ENCODE results near the gene PAPSS2.

The PAPSS2 gene

DNA sequence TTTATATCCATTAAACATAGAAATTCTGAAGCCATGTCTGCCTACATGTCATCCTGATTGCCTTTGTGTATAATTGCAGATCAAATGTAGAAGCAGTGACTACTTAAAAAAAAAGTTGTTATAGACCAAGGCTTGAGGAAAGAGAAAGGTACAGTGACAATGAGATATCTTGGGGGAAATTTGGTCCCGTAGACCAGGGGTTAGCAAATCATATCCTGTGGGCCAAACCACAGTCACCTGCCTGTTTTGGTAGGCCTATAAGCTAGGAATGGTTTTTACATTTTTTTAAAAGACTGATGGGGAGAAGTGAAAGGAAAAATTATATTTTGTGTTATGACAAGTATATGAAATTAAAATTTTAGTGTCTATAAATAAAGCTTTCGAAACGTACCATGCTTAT, 12.9 kb downstream of the PAPSS2 start:
- no peak for DNase-seq

DNA sequence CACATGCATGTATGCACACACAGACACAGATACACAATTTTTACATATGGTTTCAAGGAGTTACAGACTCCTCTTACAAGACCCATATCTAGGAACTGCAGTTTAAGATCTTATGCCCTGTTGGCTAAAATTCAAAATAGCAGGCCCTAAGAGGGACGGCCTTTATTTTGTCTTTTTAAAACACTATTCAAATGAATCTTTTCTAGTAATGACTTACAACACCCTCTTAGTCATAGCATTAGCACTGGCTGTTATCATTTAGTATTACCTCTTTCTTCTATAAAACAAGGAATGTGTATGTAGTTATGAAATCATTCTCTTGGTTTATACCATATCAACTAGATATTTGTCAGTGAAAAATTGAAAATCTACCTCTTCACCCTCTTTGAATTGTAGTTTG, 15.3 kb downstream of the PAPSS2 start:
- no peak for DNase-seq

DNA sequence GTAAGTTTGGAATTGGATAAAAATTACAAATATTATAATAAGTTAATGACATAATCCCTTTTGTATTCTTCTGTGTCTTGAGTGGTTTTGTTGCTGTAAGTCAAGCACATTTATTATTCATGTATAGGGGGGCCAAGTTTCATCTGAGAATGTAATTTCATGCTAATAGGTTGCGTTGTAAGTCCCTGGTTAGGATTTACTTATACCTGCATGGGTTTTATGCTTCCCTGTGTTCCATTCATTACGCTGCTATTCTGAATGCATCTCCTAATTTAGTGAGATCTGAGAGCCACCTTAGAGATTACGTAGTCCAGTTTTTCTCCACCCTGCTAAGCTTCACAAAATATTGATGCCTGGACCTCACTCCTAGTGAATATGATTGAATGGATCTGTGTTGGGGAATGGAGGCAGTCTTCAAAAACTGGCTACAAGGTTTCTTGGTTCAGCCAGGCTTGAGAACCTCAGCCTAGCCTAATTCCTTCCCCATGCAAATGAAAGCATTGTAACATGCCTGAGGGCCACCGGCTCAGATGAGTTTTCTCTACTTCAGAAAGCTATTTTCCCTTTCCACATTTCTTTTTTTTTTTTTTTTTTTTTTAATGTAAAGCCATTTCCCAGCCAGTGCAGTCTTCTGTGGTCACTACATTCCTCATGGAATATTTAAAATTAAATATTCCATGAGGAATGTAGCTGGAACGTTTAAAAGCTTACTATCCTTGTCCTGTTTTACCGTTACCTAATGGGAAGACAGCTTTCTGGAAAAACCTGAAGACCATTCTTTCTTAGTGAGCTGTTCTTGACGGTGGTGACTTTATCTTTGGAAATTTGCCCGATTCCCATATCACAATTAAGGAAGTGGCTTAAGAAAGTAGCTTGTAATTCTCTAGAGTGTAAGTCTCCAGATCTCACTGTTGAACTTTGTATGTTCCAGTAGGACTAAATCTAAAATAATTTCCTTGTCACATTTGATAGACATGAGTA, 16.0 kb downstream of the PAPSS2 start:
- DNase-seq, result no peak

DNA sequence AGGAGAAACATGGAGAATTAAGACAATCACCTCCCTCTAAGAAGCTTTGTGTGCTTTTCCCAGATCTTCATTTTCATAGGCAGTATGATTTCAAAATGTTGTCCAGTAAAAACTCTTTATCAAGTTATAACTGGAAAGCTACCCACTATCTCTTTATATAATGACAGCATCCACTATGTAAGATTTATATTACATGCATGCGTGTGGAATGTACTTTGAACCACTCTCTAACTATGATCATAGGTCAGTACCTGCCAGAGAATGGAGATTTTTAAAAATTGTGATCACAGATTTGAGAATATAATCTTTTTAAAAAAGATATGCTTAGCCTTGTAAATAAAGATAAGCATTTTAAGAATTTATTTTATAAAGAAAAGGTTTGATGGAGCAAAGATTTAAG, 17.9 kb downstream of the PAPSS2 start:
- DNase-seq, result no peak

DNA sequence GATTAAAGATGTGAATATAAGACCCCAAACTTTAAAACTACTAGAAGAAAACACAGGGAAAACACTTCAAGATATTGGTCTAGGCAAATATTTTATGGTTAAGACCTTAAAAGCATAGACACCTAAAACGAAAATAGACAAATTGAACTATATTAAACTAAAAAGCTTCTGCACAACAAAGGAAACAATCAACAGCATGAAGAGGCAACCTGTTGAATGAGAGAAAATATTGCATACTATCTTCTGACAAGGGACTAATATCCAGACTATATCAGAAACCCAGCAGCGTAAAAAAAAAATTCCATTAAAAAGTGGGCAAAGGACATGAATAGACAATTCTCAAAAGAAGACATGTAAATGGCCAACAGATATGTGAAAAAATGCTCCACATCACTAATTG, 18.6 kb downstream of the PAPSS2 start:
- DNase-seq, result no peak

DNA sequence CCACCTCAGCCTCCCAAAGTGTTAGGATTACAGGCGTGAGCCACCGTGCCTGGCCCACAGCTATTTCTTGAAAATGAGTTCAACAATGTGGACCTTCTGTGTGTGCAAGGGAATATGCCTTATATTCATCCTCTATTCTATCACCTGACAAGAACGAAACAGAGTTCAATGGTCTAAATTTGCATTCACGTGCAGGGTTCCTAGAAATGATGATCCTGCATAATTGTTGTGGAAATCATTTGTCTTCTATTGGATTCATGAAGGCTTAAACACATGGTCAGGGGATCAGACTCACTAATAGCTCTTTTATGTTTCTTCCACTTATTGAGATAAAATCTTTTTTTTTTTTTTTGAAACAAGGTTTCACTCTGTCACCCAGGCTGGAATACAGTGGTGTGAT, 23.7 kb downstream of the PAPSS2 start:
- DNase-seq, result no peak

DNA sequence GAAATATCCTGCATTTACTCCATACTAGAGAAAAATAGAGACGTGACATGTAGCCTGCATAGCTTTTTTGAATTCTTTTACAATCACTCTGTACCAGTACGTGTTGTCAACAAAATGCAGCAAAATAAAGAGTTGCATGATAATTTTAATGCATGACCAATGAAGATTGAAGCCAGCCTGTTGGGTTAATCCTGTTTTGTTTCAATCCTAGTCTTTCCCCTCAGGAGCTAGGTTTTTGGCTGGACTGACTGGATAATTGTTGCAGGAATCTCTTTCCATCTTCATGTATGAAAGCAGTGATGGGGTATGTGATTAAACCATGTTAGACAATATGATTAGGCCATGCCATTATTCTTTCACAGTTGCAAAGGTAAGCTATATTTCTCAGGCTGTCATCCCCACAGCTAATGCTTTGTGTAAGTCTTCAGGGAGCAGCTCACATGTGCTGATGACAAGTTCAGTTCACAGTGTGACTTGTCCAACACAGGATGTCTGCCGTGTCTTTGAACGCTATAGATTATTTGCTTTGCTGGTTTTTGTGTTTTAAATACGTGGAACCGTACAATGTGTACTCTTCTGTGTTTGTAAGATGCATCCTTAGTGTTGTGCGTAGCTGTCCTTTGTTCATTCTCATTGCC, 24.4 kb downstream of the PAPSS2 start:
- no peak for DNase-seq

DNA sequence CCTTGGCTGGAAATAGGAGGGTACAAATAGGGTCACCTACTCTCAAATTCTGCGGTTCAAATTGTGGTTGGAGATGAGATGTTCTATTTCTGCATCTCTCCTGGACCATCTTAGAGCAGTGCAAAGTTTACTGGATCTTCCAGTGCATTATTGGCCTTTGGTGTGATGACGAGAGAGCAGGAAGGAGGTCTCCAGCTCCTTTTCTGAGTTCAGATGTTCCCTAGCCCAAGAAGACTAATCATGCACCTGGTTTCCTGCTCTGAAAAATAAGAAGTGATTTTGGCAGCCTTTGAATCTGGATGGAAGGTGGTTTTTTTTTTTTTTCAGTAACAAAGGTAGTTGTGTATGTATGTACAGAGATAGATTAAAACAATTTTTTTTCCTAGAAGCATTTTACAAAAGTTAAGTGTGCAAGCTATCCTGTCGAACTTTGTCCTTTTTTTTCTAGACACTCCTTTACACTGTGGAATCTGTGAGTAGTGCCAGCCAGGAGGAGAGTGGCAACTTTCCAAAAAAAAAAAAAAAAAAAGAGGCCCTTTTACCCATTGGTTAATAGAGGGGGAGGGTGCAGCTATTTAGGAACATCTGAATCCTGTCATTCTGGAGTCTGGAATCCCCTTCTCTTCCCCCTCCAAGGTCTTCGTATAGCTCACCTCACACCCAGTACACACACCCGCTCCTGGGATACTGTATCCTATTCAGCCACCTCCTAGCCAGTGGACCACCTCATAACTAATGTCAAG, 26.3 kb downstream of the PAPSS2 start:
- DNase-seq, result no peak

DNA sequence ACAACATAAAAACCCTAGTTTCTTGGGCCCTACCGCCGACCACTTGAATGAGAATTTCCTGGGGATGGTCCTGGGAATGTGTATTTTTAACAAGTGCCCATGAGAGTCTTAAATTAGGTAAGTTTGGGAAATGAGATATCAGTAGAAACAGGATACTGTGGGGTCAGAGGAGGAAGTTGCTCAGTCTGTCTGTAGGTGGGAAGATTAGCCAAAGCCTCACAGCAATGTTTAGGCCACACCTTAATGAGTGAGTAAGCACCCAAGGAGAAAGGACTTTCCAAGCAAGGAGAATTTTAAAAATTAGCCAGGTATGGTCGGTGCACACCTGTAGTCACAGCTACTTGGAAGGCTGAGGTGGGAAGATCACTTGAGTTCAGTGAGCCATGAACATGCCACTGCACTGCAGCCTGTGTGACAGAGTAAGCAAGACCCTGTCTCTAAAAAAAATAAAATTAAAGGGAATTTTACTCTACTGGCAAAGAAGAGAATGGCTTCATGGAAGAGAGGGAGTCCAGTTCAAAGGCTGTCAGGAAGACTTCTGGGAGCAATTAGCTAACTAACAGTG, 31.9 kb downstream of the PAPSS2 start:
- no peak for DNase-seq

DNA sequence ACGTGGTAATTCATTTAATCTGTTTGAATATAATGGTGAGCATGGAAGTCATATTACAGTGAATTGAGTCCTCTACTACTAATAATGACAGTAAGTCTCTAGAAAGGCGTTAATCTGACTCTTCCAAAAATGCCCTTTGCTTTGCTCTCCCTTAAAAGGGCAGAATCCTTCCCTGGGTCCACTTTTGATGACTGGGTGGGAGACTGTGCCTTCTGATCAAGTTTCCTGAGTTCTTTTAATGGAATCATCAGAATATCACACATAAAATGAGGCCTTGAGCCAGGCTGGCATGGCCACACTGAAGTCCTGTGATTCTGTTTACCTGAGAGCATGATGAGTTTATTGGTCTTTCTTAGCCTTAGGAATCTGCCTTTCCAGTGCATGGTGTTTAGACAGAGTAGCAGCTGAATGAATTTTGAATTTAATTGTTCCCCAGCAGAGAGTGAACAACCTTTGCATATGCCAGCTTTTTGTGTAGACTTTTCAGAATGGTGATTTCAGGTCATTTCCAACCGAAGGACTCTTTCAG, 33.3 kb downstream of the PAPSS2 start:
- no peak for DNase-seq

DNA sequence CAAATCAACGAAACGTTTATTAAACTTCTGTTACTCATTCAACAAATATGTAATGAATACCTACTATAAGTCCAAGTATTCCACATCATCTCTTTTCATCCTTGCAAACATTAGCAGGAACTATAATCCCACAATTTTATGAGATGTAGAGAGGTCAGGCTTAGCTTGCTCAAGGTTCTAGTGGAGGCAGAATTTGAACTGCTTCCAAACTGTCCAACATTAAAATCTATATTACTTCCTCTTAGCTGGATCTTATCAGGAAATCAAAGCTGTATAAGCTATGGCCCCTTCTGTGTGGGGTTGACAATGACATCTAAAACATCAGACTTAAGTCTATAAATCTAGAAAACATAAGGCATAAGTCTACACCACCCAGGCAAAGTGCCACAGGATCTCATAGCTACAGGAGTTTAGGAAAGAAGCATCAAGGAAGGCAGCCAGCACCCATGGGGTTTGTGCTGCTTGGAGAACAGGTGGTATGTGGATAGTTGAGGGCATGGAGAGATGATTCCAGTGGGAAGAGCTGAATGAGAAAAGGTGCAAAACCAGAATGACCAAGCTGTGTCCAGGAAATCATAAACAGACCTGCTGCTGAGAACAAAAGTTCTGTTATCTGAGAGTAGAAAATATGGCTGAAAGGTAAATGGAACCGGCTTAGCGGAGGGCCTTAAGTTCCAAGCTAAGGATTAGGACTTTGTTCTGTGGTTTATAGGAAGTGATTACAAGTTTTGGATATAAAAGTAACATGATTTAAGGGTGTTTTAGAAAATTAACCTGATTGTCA, 34.5 kb downstream of the PAPSS2 start:
- no peak for DNase-seq

DNA sequence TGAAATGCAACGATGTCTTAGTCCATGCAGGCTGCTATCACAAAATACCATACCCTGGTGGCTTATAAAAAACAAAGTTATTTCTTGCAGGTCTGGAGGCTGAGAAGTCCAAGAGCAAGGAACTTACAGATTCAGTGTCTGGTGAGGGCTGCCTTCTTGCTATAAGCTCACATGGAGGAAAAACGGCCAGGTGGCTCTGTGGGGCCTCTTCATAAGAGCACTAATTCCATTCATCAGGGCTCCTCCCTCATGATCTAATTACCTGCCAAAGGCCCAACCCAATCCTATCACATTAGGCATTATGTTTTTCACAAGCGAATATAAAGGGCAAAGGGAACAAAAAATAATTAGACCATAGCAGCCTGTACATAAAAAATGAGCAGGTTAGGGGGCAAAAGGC, 35.4 kb downstream of the PAPSS2 start:
- DNase-seq, result no peak

DNA sequence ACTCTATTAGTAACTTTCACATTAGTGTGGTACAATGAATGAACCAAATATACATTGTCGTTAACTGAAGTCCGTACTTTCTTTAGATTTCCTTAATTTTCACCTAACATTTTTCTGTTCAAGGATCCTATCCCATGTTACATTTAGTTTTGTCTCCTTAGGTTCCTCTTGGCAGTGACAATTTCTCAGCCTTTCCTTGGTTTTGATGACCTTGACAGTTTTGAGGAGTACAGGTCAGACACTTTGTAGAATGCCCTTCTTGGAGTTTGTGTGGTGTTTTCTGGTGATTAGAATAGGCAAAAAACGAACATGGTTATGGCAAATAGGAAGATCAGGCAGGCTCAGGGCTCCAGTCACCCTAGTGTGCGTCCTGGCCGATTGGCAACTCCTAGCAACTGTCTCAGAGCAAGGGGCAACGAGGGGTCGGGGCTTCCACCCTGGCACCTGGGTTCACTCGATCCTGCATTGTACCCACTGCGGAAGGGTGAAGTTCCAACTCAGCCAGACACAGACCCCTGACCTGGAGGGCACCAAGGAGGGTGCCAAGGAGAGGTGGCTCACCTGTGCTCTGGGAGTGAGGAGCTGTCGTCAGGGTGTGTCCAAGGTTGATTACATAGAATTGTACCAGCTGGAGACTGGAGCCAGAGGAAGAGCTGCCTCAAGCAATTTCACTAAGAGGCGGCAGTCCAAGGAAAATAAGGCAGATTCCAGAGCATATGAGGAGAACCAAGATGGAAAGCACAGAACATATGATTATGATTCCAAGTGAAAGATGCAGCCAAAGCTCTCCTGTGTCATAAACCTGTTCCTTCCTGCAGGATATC, 37.5 kb downstream of the PAPSS2 start:
- DNase-seq, result no peak

DNA sequence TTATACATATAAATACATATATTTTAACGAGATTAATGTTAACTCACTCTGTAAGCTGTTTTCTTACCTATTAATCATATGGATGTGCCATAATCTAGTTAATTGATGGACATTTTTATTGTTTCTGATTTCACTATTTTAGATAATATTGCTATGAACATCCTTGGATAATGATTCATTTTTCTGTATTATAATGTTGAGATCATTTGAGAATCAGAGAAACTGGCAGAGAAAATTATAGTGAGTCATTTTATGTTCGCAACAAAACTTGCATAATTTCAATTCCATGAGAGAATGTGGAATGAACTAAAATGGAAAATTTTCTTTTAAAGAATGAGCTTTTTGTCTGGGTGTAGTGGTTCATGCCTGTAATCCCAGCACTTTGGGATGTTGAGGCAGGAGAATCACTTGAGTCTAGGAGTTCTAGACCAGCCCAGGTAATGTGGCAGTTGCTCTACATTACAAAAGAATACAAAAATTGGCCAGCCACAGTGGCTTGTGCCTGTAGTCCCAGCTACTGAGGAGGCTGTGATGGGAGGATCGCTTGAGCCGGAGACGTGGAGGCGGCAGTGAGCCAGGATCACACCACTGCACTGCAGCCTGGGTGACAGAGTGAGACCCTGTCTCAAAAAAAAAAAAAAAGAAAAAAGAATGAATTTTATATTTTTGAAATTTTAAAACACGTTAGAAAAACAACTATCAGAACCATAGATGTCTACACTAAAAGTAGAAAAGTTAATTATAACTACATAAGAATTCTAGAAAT, 40.5 kb downstream of the PAPSS2 start:
- DNase-seq, result no peak

DNA sequence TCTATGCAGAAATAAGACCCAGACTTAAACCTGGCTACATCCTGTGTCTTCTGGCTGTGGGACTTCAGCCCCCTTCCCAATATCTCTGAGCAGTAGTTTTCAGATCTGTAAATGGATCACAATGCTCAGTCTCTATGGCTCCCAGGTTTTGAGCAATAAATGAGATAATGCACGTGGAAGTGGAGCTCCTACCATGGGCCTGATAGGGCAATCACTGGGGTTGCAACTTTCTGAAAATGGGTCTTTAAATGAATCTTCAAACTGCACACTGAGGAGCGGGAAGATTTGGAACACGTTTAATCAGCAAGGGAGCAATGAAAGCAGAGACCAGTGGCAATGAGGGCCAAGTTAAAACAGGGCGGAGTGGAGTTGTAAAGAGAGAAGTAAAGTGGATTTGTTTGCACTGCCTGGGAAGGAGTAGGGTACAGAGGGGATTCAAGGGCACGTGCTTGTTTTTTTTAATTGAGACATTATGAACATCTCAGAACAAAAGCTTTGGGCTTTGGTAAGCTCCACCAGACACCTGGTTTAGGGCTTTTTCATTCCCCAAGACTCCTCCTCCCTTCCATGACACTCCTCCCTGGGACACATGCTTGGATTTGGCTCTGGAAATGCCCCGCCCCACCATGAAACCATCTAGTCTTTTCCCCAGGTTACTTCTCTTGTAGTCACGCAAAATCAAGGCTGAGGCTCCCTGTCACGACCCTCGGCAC, 42.7 kb downstream of the PAPSS2 start:
- DNase-seq, result no peak

DNA sequence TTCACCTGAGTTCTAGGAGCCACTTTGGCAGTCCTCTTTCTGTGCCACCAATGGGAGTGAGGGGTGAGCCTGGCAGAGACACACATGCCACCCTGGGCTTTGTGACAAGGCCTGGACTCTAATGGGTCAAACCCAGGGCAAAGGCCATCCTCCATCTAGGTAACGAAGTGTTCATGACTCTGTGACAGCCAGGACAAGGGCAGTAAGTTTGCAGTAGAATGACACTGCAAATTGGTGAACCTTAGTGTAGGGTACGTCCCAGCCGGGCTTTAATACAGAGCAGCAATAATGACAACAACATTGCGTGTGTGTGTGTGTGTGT, 43.3 kb downstream of the PAPSS2 start:
- no peak for DNase-seq

DNA sequence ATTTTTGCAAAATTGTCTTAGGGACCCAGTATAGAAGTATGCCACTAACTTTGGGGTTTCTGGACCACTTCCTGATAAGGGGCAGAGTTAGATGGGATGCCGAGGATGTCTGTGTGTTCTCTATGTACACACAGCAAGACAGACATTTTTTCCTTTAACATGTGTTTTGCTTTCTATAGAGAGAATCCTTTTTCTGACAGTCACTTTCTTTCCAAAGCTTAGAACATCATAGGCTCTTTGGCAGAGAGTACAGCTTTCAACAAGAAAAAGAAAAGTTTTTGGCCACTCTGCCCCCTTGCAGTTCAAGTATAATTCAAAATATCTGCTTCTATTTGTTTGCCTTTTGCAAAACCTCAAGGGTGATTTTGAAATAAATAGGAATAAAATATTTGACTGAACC, 44.1 kb downstream of the PAPSS2 start:
- DNase-seq, result no peak

DNA sequence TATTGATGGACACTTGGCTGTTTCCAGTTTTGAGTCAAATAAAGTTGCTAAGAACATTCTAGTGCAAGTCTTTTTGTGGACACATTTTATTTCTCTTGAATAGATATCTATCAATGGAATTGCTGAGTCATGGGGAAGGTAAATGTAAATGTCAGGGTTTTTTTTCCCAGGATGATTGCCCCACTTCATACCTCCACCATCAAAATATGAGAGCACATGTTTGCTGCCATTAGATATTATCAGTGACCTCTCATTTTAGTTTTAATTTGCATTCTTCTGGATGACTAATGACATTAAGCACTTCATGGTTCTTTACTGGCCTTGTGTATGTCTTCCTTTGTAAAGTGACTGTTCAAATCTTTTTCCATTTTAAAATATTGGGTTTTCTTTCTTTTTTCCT, 45.7 kb downstream of the PAPSS2 start:
- no peak for DNase-seq

DNA sequence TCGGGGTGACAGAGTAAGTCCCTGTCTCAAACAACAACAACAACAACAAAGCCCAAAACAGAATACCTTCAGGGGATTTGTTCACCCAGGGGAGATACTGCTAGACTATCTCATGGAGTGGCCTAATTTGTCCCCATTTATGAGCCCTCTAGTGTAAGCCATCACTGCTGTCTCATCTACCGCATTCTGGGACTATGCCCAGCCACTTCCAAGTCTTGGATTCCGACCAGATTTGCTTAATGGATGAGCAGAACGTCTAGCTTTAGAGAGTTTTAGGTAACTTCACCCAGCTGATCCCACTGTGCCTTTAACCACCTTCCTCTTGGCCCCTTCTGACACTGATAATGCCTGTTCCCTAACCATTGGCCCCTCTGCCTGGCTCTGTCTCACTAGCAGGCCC, 47.1 kb downstream of the PAPSS2 start:
- DNase-seq, result no peak

DNA sequence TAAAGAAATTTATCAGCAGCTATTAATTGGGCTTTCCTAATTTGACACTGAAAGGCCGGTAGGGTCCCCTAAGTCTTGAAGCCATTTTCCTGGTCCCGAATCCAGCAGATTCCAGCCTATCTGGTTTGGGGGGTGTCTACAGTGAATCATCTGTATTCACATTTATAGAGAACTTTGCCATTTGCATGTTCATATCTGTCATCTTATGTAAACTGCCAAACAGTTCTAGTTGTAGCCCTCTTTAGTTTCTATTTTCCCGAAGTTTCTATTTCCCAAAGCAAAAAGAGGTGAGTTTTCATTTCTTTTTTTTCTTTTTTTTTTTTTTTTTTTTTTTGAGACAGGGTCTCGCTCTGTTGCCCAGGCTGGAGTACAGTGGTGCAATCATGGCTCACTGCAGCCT, 47.6 kb downstream of the PAPSS2 start:
- DNase-seq, result no peak

All from NCI-H1092 (cell line).